Measurements from ENCODE around the gene RASA2.
"Not testable (repeated sequence)": the region's sequence is repeated elsewhere in the genome, so short reads cannot be mapped to it uniquely, and the experiment has no call there.

Gene RASA2

DNA sequence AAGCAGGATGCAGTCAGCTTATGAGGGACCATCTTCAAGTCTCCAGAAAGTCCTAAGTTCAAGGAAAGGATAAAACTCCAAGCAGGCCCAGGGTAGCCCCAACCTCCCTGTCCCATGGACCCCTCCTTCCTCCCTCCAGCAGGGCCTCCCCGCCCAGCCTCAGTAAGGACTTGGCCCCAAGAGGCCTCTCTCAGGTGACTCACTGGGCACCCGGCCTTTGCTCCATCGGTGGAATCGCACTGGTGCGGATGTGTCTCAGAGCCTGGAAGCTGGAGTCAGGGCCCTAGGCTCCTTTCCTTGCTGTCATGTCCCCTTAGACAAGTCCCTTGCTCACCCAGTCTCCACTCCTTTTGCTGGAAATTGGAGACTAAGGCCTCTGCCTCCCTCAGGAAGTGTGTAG is 136.9 kb downstream of the RASA2 start:
- H3K27me3 Mint-ChIP-seq: no peaks in the 10 kb centered on the region
- no peaks in the 10 kb centered on the region for H3K4me1 Mint-ChIP-seq
- DNase-seq (no peak), ATAC-seq (replicated peaks) (no peak)
- H3K9me3 Mint-ChIP-seq: peaks cover 3 to 6% of the 10 kb centered on the region in 2 donors
- H3K27ac Mint-ChIP-seq: no peak overlapping the region
- H3K36me3 Mint-ChIP-seq: peaks cover 0 to 8% of the 10 kb centered on the region in 2 donors
- H3K4me3 Mint-ChIP-seq: no peak overlapping the region

DNA sequence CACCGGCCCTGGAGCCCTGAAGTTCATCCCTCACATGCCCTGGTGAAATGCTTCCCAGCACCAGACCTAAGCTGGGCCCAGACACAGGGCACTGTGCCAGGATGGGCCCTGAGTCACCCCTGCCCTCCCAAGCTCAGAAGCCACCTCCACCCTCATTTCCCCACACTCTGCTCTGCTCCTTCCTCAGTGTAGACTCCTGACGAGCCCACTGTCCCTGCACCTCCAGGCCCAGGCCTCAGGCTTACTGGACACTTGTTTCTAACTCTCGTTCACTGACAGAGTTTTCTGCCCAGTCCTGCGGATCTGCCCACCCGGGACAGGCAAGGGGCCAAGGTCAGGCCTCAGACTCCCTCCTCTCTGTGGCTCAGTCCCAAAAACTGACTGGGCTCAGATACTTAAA is 138.7 kb downstream of the RASA2 start:
- Mint-ChIP-seq H3K27ac (no peak overlapping the region), H3K9me3 (peaks cover 6 to 7% of the 10 kb centered on the region in 2 donors), H3K36me3 (peaks cover 0 to 8% of the 10 kb centered on the region in 2 donors), H3K4me1 (no peaks in the 10 kb centered on the region), H3K27me3 (no peaks in the 10 kb centered on the region), H3K4me3 (no peak overlapping the region)
- DNase-seq (no peak), ATAC-seq (replicated peaks) (no peak)

DNA sequence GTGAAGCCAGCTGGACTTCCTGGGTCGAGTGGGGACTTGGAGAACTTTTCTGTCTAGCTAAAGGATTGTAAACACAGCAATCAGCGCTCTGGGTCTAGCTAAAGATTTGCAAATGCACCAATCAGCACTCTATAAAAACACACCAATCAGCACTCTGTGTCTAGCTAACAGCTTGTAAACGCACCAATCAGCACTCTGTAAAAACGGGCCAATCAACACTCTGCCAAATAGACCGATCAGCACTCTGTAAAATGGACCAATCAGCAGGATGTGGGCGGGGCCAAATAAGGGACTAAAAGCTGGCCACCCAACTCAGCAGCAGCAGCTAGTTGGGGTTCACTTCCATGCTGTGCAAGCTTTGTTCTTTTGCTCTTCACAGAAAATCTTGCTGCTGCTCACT is 141.5 kb downstream of the RASA2 start:
- H3K9me3 Mint-ChIP-seq; H3K36me3 Mint-ChIP-seq; H3K4me1 Mint-ChIP-seq; ATAC-seq (replicated peaks); H3K27me3 Mint-ChIP-seq; H3K4me3 Mint-ChIP-seq; H3K27ac Mint-ChIP-seq; DNase-seq: not testable (repeated sequence)

DNA sequence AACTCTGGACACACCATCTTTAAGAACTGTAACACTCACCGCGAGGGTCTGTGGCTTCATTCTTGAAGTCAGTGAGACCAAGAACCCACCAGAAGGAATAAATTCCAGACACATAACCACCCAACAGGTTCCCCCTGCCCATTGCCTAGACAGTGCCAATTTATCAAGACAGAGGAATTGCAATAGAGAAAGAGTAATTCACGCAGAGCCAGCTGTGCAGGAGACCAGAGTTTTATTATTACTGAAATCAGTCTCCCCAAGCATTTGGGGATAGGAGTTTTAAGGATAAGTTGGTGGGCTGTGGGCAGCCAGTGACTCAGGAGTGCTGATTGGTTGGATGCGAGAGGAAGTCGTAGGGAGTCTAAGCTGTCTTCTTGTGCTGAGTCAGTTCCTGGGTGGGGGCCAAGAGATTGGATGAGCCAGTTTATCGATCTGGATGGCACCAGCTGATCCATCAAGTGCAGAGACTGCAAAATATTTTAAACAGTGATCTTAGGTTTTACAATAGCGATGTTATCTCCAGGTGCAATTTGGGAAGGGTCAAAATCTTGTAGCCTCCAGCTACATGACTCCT is 142.1 kb downstream of the RASA2 start:
- H3K36me3 Mint-ChIP-seq: not testable (repeated sequence)

DNA sequence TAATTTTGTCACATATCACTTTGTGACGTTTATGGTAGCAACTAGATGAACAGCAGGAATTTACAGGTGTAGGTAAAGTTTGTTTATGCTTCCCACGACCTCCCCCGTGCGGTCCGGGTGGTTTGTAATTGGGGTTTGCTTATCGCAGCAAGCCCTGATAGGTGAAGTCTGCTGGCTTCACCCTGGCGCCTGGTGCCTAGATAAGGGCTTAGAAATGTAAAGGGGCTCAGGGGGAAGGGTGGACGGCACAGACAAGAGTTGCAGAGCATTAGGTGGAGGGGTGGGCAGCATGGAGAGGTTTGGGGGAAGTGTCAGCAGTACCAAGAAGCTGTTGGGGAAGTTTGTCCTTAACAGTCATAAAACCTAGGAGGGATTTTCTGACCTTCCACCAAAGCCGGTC is 143.1 kb downstream of the RASA2 start:
- no peak overlapping the region for H3K27ac Mint-ChIP-seq
- H3K4me3 Mint-ChIP-seq: no peak overlapping the region
- no peaks in the 10 kb centered on the region for H3K27me3 Mint-ChIP-seq
- ATAC-seq (replicated peaks): no peak
- no peaks in the 10 kb centered on the region for H3K36me3 Mint-ChIP-seq
- peaks cover 6 to 7% of the 10 kb centered on the region in 2 donors for H3K9me3 Mint-ChIP-seq
- DNase-seq: no peak
- no peaks in the 10 kb centered on the region for H3K4me1 Mint-ChIP-seq

More for the DNA sequence above, 142.1 kb downstream of the RASA2 start:
- not testable (repeated sequence) for H3K27me3 Mint-ChIP-seq; H3K4me1 Mint-ChIP-seq; ATAC-seq (replicated peaks); DNase-seq; H3K4me3 Mint-ChIP-seq; H3K9me3 Mint-ChIP-seq; H3K27ac Mint-ChIP-seq

DNA sequence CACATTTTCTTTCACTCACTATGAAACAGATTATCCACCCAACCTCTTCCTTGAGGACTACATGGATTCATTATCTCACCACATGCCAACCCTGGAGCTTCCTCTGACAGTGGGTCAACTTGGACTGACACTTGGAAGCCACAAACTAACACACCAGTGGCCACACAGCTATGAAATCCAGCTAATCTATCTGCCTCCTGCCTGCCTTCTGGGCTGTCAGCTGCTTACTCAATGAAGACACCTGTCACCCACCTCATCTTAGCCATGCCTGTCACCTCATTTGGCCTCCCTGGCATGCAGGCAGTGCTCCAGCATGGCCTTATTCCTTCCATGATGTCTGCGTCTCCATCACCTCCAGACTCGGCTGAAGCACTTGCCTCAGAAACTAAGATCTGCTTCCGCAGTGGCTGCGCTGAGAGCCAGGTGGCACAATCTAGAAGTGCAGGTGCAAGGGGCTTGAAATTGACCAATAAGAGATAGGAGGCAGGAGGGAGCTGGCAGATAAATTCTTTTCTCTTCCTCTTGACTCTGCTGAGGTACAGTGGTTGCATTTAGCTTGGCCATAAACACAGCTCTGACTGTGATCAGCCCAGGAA is 146.1 kb downstream of the RASA2 start:
- Mint-ChIP-seq H3K36me3 (no peaks in the 10 kb centered on the region), H3K4me1 (no peaks in the 10 kb centered on the region), H3K27ac (no peak overlapping the region), H3K9me3 (peaks cover 5 to 7% of the 10 kb centered on the region in 2 donors), H3K27me3 (no peaks in the 10 kb centered on the region), H3K4me3 (no peak overlapping the region)
- no peak for DNase-seq
- ATAC-seq (replicated peaks): no peak

DNA sequence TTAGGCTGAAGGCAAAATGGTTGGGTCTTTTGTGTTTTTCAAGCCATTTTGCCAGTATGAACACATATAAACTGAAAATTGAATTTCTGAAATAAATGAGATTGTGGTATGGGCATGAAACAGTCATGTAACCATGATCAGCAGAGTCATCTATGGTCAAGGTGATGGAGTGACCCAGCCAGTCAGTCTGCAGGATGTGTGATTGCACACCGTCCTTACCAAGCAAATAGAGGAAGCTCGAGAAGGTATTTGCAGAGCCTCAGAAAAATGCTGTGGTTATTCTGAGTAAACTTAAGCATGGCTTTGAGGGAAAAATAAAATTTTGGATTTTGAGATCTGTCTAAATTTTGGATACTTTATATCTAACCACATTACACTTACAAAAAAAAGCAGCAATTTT is 155.4 kb downstream of the RASA2 start:
- H3K4me3 Mint-ChIP-seq: no peak overlapping the region
- peaks cover 0 to 4% of the 10 kb centered on the region in 2 donors for H3K27me3 Mint-ChIP-seq
- no peaks in the 10 kb centered on the region for H3K9me3 Mint-ChIP-seq
- no peaks in the 10 kb centered on the region for H3K36me3 Mint-ChIP-seq
- no peak for DNase-seq
- H3K27ac Mint-ChIP-seq: no peak overlapping the region
- H3K4me1 Mint-ChIP-seq: peaks cover 0 to 2% of the 10 kb centered on the region in 2 donors
- ATAC-seq (replicated peaks): no peak

DNA sequence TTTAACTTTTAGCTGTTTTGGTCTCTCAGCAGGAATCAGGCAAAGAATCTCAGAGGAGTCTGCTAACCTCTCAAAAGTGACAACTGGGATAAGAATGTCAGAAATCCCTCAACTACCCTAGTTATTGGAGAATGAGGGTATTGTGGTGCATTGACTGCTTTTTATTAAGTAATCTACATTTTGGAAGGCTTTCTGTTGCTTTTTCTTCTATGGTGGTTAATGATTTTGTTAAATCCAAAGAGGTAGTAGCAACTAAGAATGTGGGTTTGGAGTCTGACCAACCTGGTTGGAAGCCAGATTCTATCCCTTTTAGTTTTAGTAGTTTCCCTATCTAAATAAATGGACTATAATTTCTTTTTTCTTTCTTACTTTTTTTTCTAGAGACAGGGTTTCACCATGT is 156.6 kb downstream of the RASA2 start:
- Mint-ChIP-seq H3K36me3 (no peaks in the 10 kb centered on the region), H3K27me3 (peaks cover 0 to 4% of the 10 kb centered on the region in 2 donors), H3K27ac (no peak overlapping the region), H3K4me3 (no peak overlapping the region), H3K9me3 (no peaks in the 10 kb centered on the region), H3K4me1 (peaks cover 0 to 2% of the 10 kb centered on the region in 2 donors)
- ATAC-seq (replicated peaks) (no peak), DNase-seq (no peak)

DNA sequence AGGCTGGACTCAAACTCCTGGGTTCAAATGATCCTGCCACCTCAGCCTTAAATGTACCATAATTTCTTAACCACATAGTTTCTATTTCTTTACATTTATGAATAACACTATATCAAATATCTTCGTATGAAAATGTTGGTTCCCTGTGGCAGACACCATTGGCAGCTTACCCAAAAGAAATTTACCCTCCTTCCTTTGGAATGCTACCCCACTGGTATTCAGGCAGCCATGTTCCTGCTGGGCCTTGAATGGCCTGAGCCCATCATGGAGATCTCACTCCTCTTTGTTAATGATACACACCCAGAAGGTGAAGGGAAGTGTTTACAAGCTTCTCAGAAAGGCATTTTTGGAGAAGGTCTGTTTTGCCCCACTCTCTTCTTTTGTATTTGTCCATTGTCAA is 157.0 kb downstream of the RASA2 start:
- Mint-ChIP-seq H3K9me3 (no peaks in the 10 kb centered on the region), H3K27ac (no peak overlapping the region), H3K27me3 (peaks cover 0 to 4% of the 10 kb centered on the region in 2 donors), H3K4me3 (no peak overlapping the region), H3K4me1 (peaks cover 0 to 2% of the 10 kb centered on the region in 2 donors), H3K36me3 (no peaks in the 10 kb centered on the region)
- DNase-seq (no peak), ATAC-seq (replicated peaks) (no peak)

DNA sequence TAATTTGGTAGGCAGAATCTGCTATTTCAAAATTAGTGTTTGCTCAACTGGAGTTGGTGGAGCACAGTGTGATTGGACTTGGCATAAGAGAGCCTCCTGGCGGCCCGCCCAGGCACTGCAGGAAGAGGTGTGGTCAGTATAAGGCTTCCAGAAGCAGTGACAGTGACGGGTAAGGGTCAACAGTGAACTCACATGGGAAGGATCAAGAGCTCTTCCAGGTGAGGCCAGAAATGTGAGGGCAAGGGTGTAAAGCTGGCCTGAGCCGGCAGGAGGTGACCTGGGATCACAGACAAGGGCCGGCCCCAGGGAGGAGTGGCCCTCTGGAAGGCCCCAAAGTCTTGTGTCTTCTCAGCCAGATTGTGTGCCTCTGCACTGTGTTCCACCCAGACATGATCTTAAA is 158.1 kb downstream of the RASA2 start:
- H3K4me3 Mint-ChIP-seq: no peak overlapping the region
- peak; percentile 87 to 88 for ATAC-seq (replicated peaks)

DNA sequence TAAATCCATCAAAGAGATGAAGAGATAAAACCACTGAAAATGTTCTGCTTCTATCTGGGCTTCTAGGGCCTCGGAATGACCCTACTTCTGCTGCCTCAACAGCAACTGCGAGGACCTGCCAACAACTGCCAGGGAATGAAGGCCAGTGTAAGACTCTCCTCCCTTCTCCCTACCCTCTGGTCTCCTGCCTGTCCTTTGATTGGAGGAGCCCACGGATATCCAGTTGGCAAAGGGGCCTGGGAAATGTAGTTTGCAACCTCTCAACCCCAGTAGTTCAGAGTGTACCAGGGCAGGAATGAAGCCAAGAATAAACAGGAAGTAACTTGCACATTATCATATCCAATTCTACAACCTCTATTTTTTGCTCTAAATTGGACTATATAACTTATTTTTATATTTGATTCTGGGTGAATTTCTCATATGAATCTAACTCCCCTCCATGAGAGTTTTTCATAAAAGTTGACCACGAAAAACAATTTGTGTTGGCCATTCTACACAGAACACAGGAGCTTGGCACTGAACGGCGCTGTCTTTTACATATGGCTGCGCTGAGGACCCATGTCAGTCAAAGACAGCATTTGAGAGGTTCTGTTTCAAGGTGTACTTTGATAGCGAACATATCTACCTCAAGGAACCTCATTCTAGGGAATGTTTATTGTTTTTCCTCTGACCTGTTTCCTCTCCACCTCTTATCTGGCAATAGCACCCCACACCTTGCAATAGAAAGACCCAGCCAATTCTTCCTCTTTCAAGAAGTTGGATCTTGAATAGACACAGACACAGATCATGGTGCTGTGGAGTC is 160.1 kb downstream of the RASA2 start:
- DNase-seq: no peak
- Mint-ChIP-seq H3K4me3 (no peak overlapping the region), H3K9me3 (no peaks in the 10 kb centered on the region), H3K36me3 (no peaks in the 10 kb centered on the region), H3K27me3 (peaks cover 0 to 10% of the 10 kb centered on the region in 2 donors), H3K27ac (no peak overlapping the region), H3K4me1 (peaks cover 0 to 2% of the 10 kb centered on the region in 2 donors)
- peak; percentile 63 to 77 for ATAC-seq (replicated peaks)

More for the DNA sequence above, 158.1 kb downstream of the RASA2 start:
- H3K36me3 Mint-ChIP-seq: no peaks in the 10 kb centered on the region
- peak; percentile 35 for DNase-seq
- H3K27ac Mint-ChIP-seq: no peak overlapping the region
- peaks cover 0 to 4% of the 10 kb centered on the region in 2 donors for H3K27me3 Mint-ChIP-seq
- H3K4me1 Mint-ChIP-seq: peaks cover 0 to 2% of the 10 kb centered on the region in 2 donors
- no peaks in the 10 kb centered on the region for H3K9me3 Mint-ChIP-seq

DNA sequence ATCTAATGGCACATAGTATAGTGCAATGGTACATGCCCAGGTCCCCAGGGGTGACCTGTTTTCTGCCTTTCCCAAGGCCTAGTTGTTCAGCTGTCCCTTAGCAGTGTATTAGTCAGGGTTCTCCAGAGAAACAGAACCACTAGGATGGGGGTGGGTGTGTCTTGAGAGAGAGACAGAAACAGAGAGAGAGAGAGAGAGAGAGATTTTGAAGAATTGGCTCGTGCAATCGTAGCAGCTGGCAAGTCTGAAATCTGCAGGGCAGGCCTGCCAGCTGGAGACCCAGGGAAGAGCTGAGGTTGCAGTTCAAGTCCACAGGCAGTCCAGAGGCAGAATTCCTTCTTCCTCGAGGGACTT is 160.7 kb downstream of the RASA2 start:
- Mint-ChIP-seq H3K36me3 (no peaks in the 10 kb centered on the region), H3K27ac (no peak overlapping the region)
- ATAC-seq (replicated peaks): no peak

DNA sequence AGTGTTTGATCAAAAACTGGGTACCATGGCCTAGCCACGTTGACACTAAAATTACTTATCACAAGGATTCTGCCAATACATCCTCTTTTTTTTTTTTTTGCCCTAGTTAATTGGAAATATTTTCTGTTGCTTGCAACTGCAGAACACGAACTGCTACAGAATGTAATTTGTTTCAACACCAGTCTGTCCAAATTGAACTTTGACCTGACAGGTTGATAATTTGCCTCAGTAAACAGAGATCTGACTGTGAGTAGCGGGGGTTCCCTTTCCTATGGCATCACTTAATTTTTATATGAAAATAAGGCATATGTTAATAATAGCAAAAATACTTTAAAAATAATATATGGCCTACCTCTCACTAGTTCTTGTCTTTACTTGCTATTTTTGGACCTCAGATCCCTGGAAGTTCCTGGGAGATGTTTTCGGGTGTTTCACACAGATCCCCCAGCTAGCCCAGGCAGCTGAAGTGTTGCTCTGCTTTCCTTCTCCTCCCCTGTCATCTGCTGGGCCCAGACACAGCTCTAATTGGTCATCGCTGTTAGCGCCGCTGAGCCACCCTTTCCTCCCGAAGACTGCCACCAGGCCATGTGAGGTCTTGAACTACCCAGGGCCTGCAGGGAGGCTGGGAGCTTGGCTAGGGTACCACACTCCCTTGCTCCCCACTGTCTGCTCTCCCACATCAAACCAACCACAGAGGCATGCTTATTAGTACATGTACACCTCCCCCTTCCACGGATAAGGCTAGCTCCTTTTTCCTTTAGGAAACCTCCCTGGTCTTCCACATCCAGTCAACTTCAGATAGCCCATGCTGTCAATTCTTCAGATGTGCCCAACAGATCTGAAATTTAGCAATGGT is 161.5 kb downstream of the RASA2 start:
- H3K27me3 Mint-ChIP-seq: peaks cover 0 to 10% of the 10 kb centered on the region in 2 donors
- peaks cover 0 to 2% of the 10 kb centered on the region in 2 donors for H3K4me1 Mint-ChIP-seq
- no peak for ATAC-seq (replicated peaks)
- DNase-seq: no peak
- no peak overlapping the region for H3K4me3 Mint-ChIP-seq
- no peaks in the 10 kb centered on the region for H3K9me3 Mint-ChIP-seq
- H3K36me3 Mint-ChIP-seq: no peaks in the 10 kb centered on the region
- H3K27ac Mint-ChIP-seq: no peak overlapping the region

More for the DNA sequence above, 160.7 kb downstream of the RASA2 start:
- no peak overlapping the region for H3K4me3 Mint-ChIP-seq
- no peaks in the 10 kb centered on the region for H3K9me3 Mint-ChIP-seq
- peaks cover 0 to 2% of the 10 kb centered on the region in 2 donors for H3K4me1 Mint-ChIP-seq
- H3K27me3 Mint-ChIP-seq: peaks cover 0 to 10% of the 10 kb centered on the region in 2 donors
- no peak for DNase-seq

DNA sequence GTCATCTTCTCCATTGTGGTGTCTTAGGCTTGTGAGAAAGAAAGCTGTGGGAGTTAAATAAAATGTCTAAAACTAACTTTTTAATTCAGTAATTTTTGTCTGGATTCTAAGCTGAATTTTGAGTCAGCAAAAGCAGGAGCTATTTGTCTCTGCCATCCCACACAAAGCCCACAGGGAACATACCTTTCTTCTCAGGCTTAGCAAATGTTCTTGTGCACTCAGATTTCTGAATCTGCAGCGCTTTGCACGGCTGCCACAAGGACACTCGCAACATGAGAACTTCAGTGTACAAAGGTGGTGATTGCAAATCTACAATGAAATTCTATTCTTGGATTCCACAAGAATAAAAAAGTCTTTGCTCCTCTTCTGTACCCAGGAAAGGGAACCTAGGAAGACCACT is 163.0 kb downstream of the RASA2 start:
- Mint-ChIP-seq H3K4me1 (peaks cover 0 to 1% of the 10 kb centered on the region in 2 donors), H3K9me3 (no peaks in the 10 kb centered on the region), H3K4me3 (no peak overlapping the region), H3K27ac (no peak overlapping the region), H3K27me3 (peaks cover 0 to 13% of the 10 kb centered on the region in 2 donors), H3K36me3 (no peaks in the 10 kb centered on the region)
- no peak for ATAC-seq (replicated peaks)
- DNase-seq: no peak

Data from stimulated activated naive B cell treated with anti-CD40 and anti-IgM and Interleukin-4, amounts not matched to agents 10 μg/mL and 1 μg/mL and 100 μg/mL, for 72 hours (primary cell).